Measurements from ENCODE around the gene LGR5. TPM values are rescaled to one million over a fixed set of nuclear protein-coding genes. Genes with fewer than 3 reads are reported as not detected.
"Not testable (repeated sequence)": the region's sequence is repeated elsewhere in the genome, so short reads cannot be mapped to it uniquely, and the experiment has no call there.

Gene LGR5
- total RNA-seq, 2 experiments from 2014 or later = not detected

GRCh38 chr12:71538807-71539206, 99.2 kb downstream of the LGR5 start:
- H3K27ac Mint-ChIP-seq = no peak overlapping the region
- H3K27me3 Mint-ChIP-seq = no peaks in the 10 kb centered on the region
- no peaks in the 10 kb centered on the region for H3K4me1 Mint-ChIP-seq
- H3K36me3 Mint-ChIP-seq = no peaks in the 10 kb centered on the region
- no peaks in the 10 kb centered on the region for H3K9me3 Mint-ChIP-seq
- no peak overlapping the region for H3K4me3 Mint-ChIP-seq
- no peak for DNase-seq

DNA sequence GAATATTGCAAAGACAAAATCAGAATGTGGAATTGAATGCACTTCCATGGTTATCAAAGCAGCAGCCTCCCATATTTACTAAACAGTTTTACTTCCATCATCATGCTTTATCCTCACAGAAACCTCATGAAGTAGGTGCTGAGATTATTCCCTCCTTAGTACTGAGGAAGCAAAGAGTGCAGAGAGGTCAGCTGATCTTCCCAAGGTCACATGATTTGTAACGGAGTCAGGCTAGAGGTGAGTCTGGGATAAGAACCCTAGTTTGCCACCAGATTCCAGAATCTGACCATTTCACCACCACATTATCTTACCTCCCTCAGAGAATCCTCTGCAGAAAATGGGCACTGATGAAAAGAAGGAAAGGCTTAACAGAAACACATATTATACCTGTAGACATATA, 102.0 kb downstream of the LGR5 start:
- peaks cover 2% of the 10 kb centered on the region for H3K4me1 Mint-ChIP-seq
- no peak for DNase-seq
- H3K9me3 Mint-ChIP-seq = no peaks in the 10 kb centered on the region
- H3K4me3 Mint-ChIP-seq = no peak overlapping the region
- H3K36me3 Mint-ChIP-seq = no peaks in the 10 kb centered on the region
- no peak overlapping the region for H3K27ac Mint-ChIP-seq
- H3K27me3 Mint-ChIP-seq = no peaks in the 10 kb centered on the region

DNA sequence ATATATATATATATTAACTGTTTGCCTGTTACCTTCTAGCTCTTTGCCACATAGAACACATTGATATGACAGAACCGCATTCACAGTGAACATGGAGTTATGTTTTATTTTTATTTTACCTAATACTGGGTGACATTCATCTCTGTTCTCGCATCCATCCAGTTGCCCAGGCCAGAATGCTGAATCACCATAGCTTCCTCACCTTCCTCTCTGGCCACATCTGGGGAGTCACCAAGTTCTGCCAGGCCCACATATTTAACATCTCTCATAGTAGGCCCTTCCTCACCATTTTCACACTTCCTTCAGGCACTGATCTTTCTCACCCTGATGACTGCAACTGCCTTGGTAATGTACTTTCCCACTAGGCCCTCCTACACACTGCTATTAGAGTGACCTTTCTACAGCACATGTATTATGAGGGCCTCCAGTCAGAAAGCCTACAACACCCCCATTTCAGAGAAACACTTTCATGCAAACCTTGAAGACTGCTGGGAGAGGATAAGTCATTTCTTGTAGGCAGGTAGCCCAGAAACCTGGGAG, 106.8 kb downstream of the LGR5 start:
- no peaks in the 10 kb centered on the region for H3K9me3 Mint-ChIP-seq
- peaks cover 2% of the 10 kb centered on the region for H3K4me1 Mint-ChIP-seq

GRCh38 chr12:71548893-71549292, 109.3 kb downstream of the LGR5 start:
- Mint-ChIP-seq H3K27ac (no peak overlapping the region), H3K36me3 (no peaks in the 10 kb centered on the region), H3K4me1 (peaks cover 2% of the 10 kb centered on the region), H3K9me3 (no peaks in the 10 kb centered on the region), H3K4me3 (no peak overlapping the region), H3K27me3 (no peaks in the 10 kb centered on the region)
- no peak for DNase-seq

More for the DNA sequence above, 106.8 kb downstream of the LGR5 start:
- Mint-ChIP-seq H3K36me3 (no peaks in the 10 kb centered on the region), H3K27me3 (no peaks in the 10 kb centered on the region), H3K27ac (no peak overlapping the region), H3K4me3 (no peak overlapping the region)
- DNase-seq = no peak

DNA sequence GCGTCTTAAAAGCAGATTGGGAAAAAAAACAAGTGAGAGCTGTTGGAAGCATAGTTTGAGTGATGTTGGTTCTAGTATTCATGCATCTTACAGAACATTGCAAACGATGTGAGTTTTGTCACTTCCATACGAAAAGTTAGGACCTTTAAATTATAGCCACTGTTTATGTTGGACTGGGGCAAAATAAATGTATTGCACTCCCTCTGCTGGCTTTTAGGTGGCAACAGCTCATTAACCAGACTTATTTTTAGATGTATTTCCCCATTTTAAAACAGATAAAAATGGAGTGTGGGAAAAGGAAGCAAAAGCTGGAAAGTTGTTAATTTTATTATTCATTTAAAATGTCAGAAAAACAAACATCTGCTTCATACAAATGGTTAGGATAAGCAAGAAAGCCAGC, 111.9 kb downstream of the LGR5 start:
- H3K4me1 Mint-ChIP-seq = no peaks in the 10 kb centered on the region
- no peak for DNase-seq
- no peaks in the 10 kb centered on the region for H3K9me3 Mint-ChIP-seq
- H3K4me3 Mint-ChIP-seq = no peak overlapping the region
- H3K27ac Mint-ChIP-seq = no peak overlapping the region
- no peaks in the 10 kb centered on the region for H3K27me3 Mint-ChIP-seq
- no peaks in the 10 kb centered on the region for H3K36me3 Mint-ChIP-seq

GRCh38 chr12:71552728-71553501, 113.3 kb downstream of the LGR5 start:
- no peak overlapping the region for H3K27ac Mint-ChIP-seq
- no peak for DNase-seq
- no peak overlapping the region for H3K4me3 Mint-ChIP-seq
- H3K27me3 Mint-ChIP-seq = no peaks in the 10 kb centered on the region
- no peaks in the 10 kb centered on the region for H3K4me1 Mint-ChIP-seq
- H3K36me3 Mint-ChIP-seq = no peaks in the 10 kb centered on the region
- H3K9me3 Mint-ChIP-seq = no peaks in the 10 kb centered on the region

- H3K36me3 Mint-ChIP-seq = no peaks in the 10 kb centered on the region
- H3K4me3 Mint-ChIP-seq = no peak overlapping the region
- no peak overlapping the region for H3K27ac Mint-ChIP-seq
- no peaks in the 10 kb centered on the region for H3K27me3 Mint-ChIP-seq
- H3K9me3 Mint-ChIP-seq = no peaks in the 10 kb centered on the region
- H3K4me1 Mint-ChIP-seq = no peaks in the 10 kb centered on the region
- DNase-seq = no peak
These were observed 115.6 kb downstream of the LGR5 start for GRCh38 chr12:71555191-71555590.

GRCh38 chr12:71555789-71556188, 116.2 kb downstream of the LGR5 start:
- H3K4me3 Mint-ChIP-seq, H3K27ac Mint-ChIP-seq, H3K36me3 Mint-ChIP-seq, H3K4me1 Mint-ChIP-seq, DNase-seq, H3K9me3 Mint-ChIP-seq, H3K27me3 Mint-ChIP-seq: not testable (repeated sequence)

GRCh38 chr12:71556448-71556847, 116.8 kb downstream of the LGR5 start:
- H3K27ac Mint-ChIP-seq = no peak overlapping the region
- H3K9me3 Mint-ChIP-seq = no peaks in the 10 kb centered on the region
- no peaks in the 10 kb centered on the region for H3K36me3 Mint-ChIP-seq
- no peak for DNase-seq
- no peaks in the 10 kb centered on the region for H3K4me1 Mint-ChIP-seq
- H3K27me3 Mint-ChIP-seq = no peaks in the 10 kb centered on the region
- H3K4me3 Mint-ChIP-seq = no peak overlapping the region

- no peak overlapping the region for H3K4me3 Mint-ChIP-seq
- H3K9me3 Mint-ChIP-seq = no peaks in the 10 kb centered on the region
- no peak for DNase-seq
- no peak overlapping the region for H3K27ac Mint-ChIP-seq
- no peaks in the 10 kb centered on the region for H3K36me3 Mint-ChIP-seq
- H3K4me1 Mint-ChIP-seq = no peaks in the 10 kb centered on the region
- no peaks in the 10 kb centered on the region for H3K27me3 Mint-ChIP-seq
These were observed 117.3 kb downstream of the LGR5 start for GRCh38 chr12:71556875-71557274.

DNA sequence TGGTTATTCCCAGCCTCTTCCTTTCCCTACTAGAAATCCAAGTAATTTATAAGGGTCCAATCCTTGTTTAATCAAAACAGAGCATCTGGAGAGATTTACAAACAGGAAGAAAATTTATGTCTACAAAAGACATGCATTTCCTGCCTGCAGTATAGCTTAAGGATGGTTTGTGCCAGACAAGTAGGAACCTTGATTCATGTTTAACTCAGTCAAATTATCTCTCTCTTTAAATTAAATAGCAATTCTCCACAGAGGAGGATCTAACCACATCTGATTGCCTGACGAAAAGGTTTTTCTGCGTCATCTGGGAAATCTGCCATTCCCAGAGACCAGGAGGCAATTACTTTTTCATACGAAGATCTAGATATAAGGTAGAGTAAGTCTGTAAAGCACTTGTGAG, 118.8 kb downstream of the LGR5 start:
- H3K36me3 Mint-ChIP-seq = no peaks in the 10 kb centered on the region
- no peaks in the 10 kb centered on the region for H3K4me1 Mint-ChIP-seq
- no peak overlapping the region for H3K27ac Mint-ChIP-seq
- no peaks in the 10 kb centered on the region for H3K9me3 Mint-ChIP-seq
- no peaks in the 10 kb centered on the region for H3K27me3 Mint-ChIP-seq
- H3K4me3 Mint-ChIP-seq = no peak overlapping the region
- DNase-seq = no peak

GRCh38 chr12:71562676-71563595, 123.3 kb downstream of the LGR5 start:
- H3K9me3 Mint-ChIP-seq = no peaks in the 10 kb centered on the region
- H3K27me3 Mint-ChIP-seq = no peaks in the 10 kb centered on the region
- no peaks in the 10 kb centered on the region for H3K36me3 Mint-ChIP-seq
- H3K4me3 Mint-ChIP-seq = no peak overlapping the region
- H3K27ac Mint-ChIP-seq = no peak overlapping the region
- DNase-seq = no peak
- H3K4me1 Mint-ChIP-seq = no peaks in the 10 kb centered on the region

DNA sequence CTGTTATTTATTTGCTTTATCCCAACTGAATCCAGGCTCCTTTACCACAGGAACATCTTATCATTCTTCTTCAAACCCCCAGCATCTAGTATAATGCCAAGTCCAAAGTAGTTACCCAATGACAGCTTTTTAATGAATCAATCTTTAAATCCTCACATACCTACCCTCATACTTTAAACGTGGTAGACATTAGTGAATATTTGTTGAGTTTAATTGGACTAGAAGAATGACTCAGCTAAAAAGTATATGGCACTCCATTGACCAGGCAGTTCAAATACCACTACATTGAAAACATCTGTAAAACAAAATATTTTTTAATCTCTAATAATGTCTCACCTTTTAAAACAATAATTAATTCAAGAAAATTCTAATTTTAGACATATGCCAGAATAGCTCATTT, 125.9 kb downstream of the LGR5 start:
- Mint-ChIP-seq H3K4me3 (no peak overlapping the region), H3K27me3 (peaks cover 8% of the 10 kb centered on the region), H3K4me1 (no peaks in the 10 kb centered on the region), H3K27ac (no peak overlapping the region), H3K9me3 (no peaks in the 10 kb centered on the region), H3K36me3 (no peaks in the 10 kb centered on the region)
- DNase-seq = no peak

DNA sequence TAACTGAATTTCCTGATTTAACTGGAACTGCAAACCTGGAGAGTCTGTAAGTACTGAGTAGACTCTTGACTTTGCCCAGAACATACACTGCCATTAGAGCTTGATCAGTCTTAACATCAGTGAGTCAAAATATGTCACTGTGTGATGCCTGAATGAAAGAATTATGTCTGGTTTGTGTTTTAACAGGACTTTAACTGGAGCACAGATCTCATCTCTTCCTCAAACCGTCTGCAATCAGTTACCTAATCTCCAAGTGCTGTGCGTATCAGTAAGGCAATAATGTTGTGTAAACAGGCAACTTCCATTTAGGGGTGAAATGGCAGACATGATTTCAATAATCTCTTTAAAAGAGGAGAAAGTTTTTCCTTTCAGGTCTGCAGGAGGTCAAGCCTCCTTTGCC, 127.1 kb downstream of the LGR5 start:
- H3K4me1 Mint-ChIP-seq = no peaks in the 10 kb centered on the region
- H3K4me3 Mint-ChIP-seq = no peak overlapping the region
- peaks cover 8% of the 10 kb centered on the region for H3K27me3 Mint-ChIP-seq
- no peaks in the 10 kb centered on the region for H3K36me3 Mint-ChIP-seq
- no peak overlapping the region for H3K27ac Mint-ChIP-seq
- no peaks in the 10 kb centered on the region for H3K9me3 Mint-ChIP-seq
- no peak for DNase-seq

- no peaks in the 10 kb centered on the region for H3K4me1 Mint-ChIP-seq
These were observed 127.9 kb downstream of the LGR5 start for GRCh38 chr12:71567537-71567936.

More at GRCh38 chr12:71567537-71567936, 127.9 kb downstream of the LGR5 start:
- no peak for DNase-seq
- no peaks in the 10 kb centered on the region for H3K36me3 Mint-ChIP-seq
- H3K27me3 Mint-ChIP-seq = peaks cover 11% of the 10 kb centered on the region
- H3K9me3 Mint-ChIP-seq = no peaks in the 10 kb centered on the region
- no peak overlapping the region for H3K4me3 Mint-ChIP-seq
- no peak overlapping the region for H3K27ac Mint-ChIP-seq

Measured in activated naive CD8-positive, alpha-beta T cell treated with anti-CD3 and anti-CD28 coated beads for 36 hours (primary cell).